Measurements from ENCODE around the gene GPR153.

- TF ChIP-seq CTCF (IDR thresholded peaks at IDR 0.05) (no peak), POLR2A (IDR thresholded peaks at IDR 0.05) (no peak)
Measured at GRCh38 chr1:6271006-6271405, 10.1 kb upstream of the GPR153 start.
